ENCODE measurements around the gene NEK8.
A peak's percentile ranks its signal among the peaks of the same experiment; 100 is the strongest.
"Not testable (repeated sequence)": the region's sequence is repeated elsewhere in the genome, so short reads cannot be mapped to it uniquely, and the experiment has no call there.

NEK8 gene

GRCh38 chr17:28725660-28726225 is 2.8 kb upstream of the NEK8 start:
- no peak for DNase-seq (ENCODE audit: low read depth)

- DNase-seq (ENCODE audit: low read depth) = no peak
These were observed 2.4 kb upstream of the NEK8 start, which contains the start of gene TLCD1 for GRCh38 chr17:28726226-28726626. Gene TLCD1, minus strand, starts transcription at chr17:28726233. Its CDS starts 136 bp downstream, at chr17:28726097.

- no peak for DNase-seq (ENCODE audit: low read depth)
These were observed 1.7 kb upstream of the NEK8 start for GRCh38 chr17:28726627-28727491.

DNA sequence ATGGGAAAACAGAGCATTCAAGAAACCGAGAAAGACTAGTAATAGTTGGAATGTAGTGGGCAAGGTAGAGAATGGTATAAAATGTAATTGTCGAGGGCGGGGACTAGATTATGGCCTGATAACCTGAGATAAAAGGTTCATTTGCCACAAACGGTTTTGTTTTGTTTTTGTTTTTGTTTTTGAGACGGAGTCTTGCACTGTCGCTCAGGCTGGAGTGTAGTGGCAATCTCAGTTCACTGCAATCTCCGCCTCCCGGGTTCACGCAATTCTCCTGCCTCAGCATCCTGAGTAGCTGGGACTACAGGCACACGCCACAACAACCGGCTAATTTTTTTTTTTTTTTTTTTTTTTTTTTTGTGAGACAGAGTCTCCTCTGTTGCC is 1.4 kb downstream of the NEK8 start:
- no peak for DNase-seq (ENCODE audit: low read depth)

DNA sequence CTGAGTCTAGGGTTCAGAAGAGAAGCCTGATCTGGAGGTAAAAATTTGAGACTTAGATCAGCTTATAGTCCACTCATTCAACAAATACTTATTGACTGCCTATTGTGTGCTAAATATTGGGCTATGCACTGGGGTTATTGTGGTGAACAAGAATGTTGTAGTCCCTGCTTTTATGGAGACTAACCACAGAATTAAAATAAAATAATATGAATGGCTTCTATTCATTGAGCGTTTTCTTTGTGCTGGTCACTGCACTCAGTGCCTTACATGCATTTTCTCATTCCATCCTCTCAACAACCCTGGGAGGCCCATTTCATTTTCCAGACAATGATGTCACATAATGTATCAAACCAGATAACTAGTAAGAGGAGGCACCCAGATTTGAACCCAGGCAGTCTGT is 4.8 kb downstream of the NEK8 start:
- DNase-seq (ENCODE audit: low read depth) = no peak

- DNase-seq (ENCODE audit: low read depth) = no peak
These were observed 6.2 kb downstream of the NEK8 start for GRCh38 chr17:28734712-28735241.

DNA sequence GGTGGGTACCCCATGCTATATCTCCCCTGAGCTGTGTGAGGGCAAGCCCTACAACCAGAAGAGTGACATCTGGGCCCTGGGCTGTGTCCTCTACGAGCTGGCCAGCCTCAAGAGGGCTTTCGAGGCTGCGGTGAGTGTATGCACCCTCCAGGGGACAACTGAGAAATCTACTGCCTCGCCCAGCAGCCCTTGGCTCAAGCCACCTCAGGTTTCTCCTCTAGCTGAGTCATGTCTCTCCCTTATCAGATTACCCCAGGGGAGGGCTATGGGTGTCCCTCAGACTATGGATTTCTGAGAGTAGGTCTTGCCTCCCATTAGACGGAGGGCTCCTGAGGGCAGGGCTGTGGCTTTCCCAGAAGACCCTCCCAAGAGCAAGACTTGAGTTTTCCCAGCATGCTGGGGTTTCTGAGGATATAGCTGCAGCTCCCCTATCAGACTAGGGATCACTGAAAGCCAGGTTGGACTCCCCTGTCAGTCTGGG is 6.7 kb downstream of the NEK8 start:
- DNase-seq (ENCODE audit: low read depth) = no peak

DNA sequence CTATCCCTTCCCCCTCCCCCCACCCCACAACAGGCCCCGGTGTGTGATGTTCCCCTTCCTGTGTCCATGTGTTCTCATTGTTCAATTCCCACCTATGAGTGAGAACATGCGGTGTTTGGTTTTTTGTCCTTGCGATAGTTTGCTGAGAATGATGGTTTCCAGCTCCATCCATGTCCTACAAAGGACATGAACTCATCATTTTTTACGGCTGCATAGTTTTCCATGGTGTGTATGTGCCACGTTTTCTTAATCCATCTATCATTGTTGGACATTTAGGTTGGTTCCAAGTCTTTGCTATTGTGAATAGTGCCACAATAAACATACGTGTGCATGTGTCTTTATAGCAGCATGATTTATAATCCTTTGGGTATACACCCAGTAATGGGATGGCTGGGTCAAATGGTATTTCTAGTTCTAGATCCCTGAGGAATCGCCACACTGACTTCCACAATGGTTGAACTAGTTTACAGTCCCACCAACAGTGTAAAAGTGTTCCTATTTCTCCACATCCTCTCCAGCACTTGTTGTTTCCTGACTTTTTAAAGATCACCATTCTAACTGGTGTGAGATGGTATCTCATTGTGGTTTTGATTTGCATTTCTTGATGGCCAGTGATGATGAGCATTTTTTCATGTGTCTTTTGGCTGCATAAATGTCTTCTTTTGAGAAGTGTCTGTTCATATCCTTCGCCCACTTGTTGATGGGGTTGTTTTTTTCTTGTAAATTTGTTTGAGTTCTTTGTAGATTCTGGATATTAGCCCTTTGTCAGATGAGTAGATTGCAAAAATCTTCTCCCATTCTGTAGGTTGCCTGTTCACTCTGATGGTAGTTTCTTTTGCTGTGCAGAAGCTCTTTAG is 7.6 kb downstream of the NEK8 start:
- not testable (repeated sequence) for DNase-seq (ENCODE audit: low read depth)

DNA sequence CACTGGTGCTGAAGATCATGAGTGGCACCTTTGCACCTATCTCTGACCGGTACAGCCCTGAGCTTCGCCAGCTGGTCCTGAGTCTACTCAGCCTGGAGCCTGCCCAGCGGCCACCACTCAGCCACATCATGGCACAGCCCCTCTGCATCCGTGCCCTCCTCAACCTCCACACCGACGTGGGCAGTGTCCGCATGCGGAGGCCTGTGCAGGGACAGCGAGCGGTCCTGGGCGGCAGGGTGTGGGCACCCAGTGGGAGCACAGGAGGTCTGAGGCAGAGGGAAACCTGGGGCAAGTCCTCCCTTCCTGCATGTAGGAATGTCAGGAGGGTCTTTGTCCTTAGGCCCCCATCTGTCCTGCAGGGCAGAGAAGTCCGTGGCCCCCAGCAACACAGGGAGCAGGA is 8.7 kb downstream of the NEK8 start:
- no peak for DNase-seq (ENCODE audit: low read depth)

GRCh38 chr17:28737770-28738679 is 9.4 kb downstream of the NEK8 start:
- no peak for DNase-seq (ENCODE audit: low read depth)

DNA sequence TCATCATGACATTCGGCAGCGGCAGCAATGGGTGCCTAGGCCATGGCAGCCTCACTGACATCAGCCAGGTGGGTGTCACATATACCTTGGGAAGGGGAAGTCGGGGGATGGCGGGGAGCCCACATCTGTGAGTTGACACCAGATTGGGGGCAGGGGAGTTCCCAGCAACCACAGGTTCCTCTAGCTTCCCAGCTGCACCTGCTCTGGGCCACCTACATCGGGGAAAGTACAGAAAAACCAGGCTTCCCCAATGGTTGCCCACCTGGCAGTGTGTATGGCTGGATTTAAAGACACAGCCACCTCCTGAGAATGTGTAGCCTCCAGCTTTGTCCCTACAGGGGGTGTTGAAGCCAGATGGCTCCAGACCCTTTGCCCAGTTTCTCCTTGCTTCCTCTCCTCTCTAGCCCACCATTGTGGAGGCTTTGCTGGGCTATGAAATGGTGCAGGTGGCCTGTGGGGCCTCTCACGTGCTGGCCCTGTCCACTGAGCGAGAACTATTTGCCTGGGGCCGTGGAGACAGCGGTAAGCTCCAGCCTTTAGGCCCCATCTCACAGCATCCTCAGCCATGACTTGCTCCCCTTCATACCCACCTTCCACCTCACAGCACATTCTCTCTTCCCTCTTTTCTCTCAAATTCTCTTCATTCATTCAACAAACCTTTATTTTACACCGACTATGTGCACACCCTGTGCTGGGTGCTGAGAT is 10.2 kb downstream of the NEK8 start:
- DNase-seq (ENCODE audit: low read depth) = no peak

GRCh38 chr17:28740406-28741357 is 12.1 kb downstream of the NEK8 start:
- no peak for DNase-seq (ENCODE audit: low read depth)

- no peak for DNase-seq (ENCODE audit: low read depth)
These were observed 13.1 kb downstream of the NEK8 start for GRCh38 chr17:28741358-28742349.

- peak; percentile 82 for DNase-seq (ENCODE audit: low read depth)
These were observed 14.9 kb downstream of the NEK8 start, which contains the start of gene TRAF4 for GRCh38 chr17:28743243-28744103. Gene TRAF4, plus strand, starts transcription at chr17:28744011. Its CDS starts 102 bp downstream, at chr17:28744113.

GRCh38 chr17:28744104-28744971 is 15.8 kb downstream of the NEK8 start:
- no peak for DNase-seq (ENCODE audit: low read depth)

All from GM04503 (cell line).